ENCODE measurements around the gene FGFR3. TPM values are rescaled to one million over a fixed set of nuclear protein-coding genes. Genes with fewer than 3 reads are reported as not detected.

The FGFR3 gene
- total RNA-seq, 1 experiment from 2014 or later = 8.9 TPM

- H3K36me3 ChIP-seq = no peaks in the 10 kb centered on the region
- DNase-seq = no peak
- no peaks in the 10 kb centered on the region for H3K27me3 ChIP-seq
- H3K4me3 ChIP-seq = no peak overlapping the region
- no peaks in the 10 kb centered on the region for H3K9me3 ChIP-seq
These were observed 15.1 kb upstream of the FGFR3 start for GRCh38 chr4:1777822-1778641.

GRCh38 chr4:1778642-1779392 is 14.3 kb upstream of the FGFR3 start:
- Histone ChIP-seq H3K4me3 (no peak overlapping the region), H3K27me3 (no peaks in the 10 kb centered on the region), H3K36me3 (no peaks in the 10 kb centered on the region), H3K9me3 (no peaks in the 10 kb centered on the region)
- DNase-seq = no peak

- Histone ChIP-seq H3K4me3 (no peak overlapping the region), H3K9me3 (no peaks in the 10 kb centered on the region), H3K27me3 (no peaks in the 10 kb centered on the region), H3K36me3 (no peaks in the 10 kb centered on the region)
- no peak for DNase-seq
These were observed 13.3 kb upstream of the FGFR3 start for GRCh38 chr4:1779588-1780382.

DNA sequence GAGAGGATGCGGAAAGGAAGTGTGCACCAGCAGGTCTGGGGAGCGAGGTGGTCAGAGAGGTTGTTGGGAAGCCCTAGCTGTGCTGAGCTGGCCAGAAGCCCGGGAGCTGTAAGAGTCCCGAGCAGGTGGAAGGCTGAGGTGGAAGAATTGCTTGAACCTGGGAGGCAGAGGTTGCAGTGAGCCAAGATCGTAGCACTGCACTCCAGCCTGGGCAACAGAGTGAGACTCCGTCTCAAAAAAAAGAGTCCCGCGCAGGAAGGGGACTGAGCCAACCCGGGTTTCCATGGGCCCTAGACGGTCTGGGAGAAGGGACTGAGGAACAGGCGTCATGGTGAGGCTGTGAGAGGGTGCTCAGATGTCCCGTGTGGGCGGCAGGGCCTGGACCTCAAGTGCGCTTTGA is 12.7 kb upstream of the FGFR3 start:
- Histone ChIP-seq H3K27me3 (no peaks in the 10 kb centered on the region), H3K36me3 (no peaks in the 10 kb centered on the region), H3K4me3 (no peak overlapping the region), H3K9me3 (no peaks in the 10 kb centered on the region)
- no peak for DNase-seq

- no peak overlapping the region for H3K4me3 ChIP-seq
- H3K36me3 ChIP-seq = no peaks in the 10 kb centered on the region
- no peaks in the 10 kb centered on the region for H3K27me3 ChIP-seq
- no peak for DNase-seq
- no peaks in the 10 kb centered on the region for H3K9me3 ChIP-seq
These were observed 10.1 kb upstream of the FGFR3 start for GRCh38 chr4:1783015-1783414.

GRCh38 chr4:1783970-1784369 is 9.1 kb upstream of the FGFR3 start:
- no peaks in the 10 kb centered on the region for H3K36me3 ChIP-seq
- H3K9me3 ChIP-seq = no peaks in the 10 kb centered on the region
- DNase-seq = no peak
- no peak overlapping the region for H3K4me3 ChIP-seq
- no peaks in the 10 kb centered on the region for H3K27me3 ChIP-seq

GRCh38 chr4:1784395-1784788 is 8.7 kb upstream of the FGFR3 start:
- H3K27me3 ChIP-seq = no peaks in the 10 kb centered on the region
- H3K4me3 ChIP-seq = no peak overlapping the region
- H3K36me3 ChIP-seq = no peaks in the 10 kb centered on the region
- no peaks in the 10 kb centered on the region for H3K9me3 ChIP-seq
- DNase-seq = no peak

- Histone ChIP-seq H3K36me3 (no peaks in the 10 kb centered on the region), H3K9me3 (no peaks in the 10 kb centered on the region), H3K27me3 (no peaks in the 10 kb centered on the region), H3K4me3 (no peak overlapping the region)
- no peak for DNase-seq
These were observed 8.1 kb upstream of the FGFR3 start for GRCh38 chr4:1784789-1785591.

- Histone ChIP-seq H3K36me3 (no peaks in the 10 kb centered on the region), H3K4me3 (no peak overlapping the region), H3K27me3 (no peaks in the 10 kb centered on the region), H3K9me3 (no peaks in the 10 kb centered on the region)
- no peak for DNase-seq
These were observed 7.5 kb upstream of the FGFR3 start for GRCh38 chr4:1785592-1785991.

- Histone ChIP-seq H3K27me3 (no peaks in the 10 kb centered on the region), H3K36me3 (no peaks in the 10 kb centered on the region), H3K4me3 (no peak overlapping the region), H3K9me3 (no peaks in the 10 kb centered on the region)
- DNase-seq = no peak
These were observed 6.3 kb upstream of the FGFR3 start for GRCh38 chr4:1786544-1787362.

- no peak for DNase-seq
- Histone ChIP-seq H3K36me3 (no peaks in the 10 kb centered on the region), H3K4me3 (no peak overlapping the region), H3K27me3 (no peaks in the 10 kb centered on the region), H3K9me3 (no peaks in the 10 kb centered on the region)
These were observed 5.5 kb upstream of the FGFR3 start for GRCh38 chr4:1787411-1788077.

- Histone ChIP-seq H3K4me3 (no peak overlapping the region), H3K36me3 (no peaks in the 10 kb centered on the region), H3K27me3 (no peaks in the 10 kb centered on the region), H3K9me3 (no peaks in the 10 kb centered on the region)
- DNase-seq = no peak
These were observed 4.7 kb upstream of the FGFR3 start for GRCh38 chr4:1788254-1788973.

GRCh38 chr4:1789552-1789951 is 3.5 kb upstream of the FGFR3 start:
- Histone ChIP-seq H3K4me3 (no peak overlapping the region), H3K9me3 (no peaks in the 10 kb centered on the region)
- DNase-seq = no peak

GRCh38 chr4:1790005-1790404 is 3.1 kb upstream of the FGFR3 start:
- H3K36me3 ChIP-seq = no peaks in the 10 kb centered on the region
- no peak overlapping the region for H3K4me3 ChIP-seq
- no peak for DNase-seq
- H3K27me3 ChIP-seq = peaks cover 7% of the 10 kb centered on the region; the same call in 1 of the 2 replicates
- H3K9me3 ChIP-seq = no peaks in the 10 kb centered on the region

More at GRCh38 chr4:1789552-1789951, 3.5 kb upstream of the FGFR3 start:
- H3K36me3 ChIP-seq = no peaks in the 10 kb centered on the region
- peaks cover 7% of the 10 kb centered on the region; the same call in 1 of the 2 replicates for H3K27me3 ChIP-seq
